Left kidney (tissue), 2 donors: ENCODE measurements around the gene DHRS3. TPM values are rescaled to one million over a fixed set of nuclear protein-coding genes. Genes with fewer than 3 reads are reported as not detected.

ENCODE experiments used
- DNase-seq: peaks from one replicate; pipeline ENCODE4 v3.0.0-alpha.2; 2013
- polyA plus RNA-seq: library from polyadenylated mRNA; unstranded; fragments of 120-200 nt; gene quantifications from one replicate; pipeline ENCODE4 v1.2.1, GENCODE V29; 2013; ENCODE audit not compliant: insufficient read length

Gene DHRS3
- polyA plus RNA-seq, 1 donor, result 80.7 TPM

DNA sequence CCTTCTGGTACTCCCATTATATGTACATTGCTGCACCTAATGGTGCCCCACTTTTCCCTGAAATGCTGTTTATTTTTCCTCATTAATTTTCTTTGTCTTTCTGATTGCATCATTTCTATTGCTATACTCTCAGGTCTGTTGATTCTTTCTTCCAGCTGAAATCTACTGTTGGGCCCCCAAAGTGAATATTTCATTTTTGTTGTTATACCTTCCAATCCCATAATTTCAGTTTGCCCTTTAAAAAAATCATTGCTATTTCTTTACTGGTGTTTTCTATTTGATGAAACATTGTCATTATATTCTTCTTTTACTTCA lies 22.9 kb upstream of the DHRS3 start:
- DNase-seq, result no peak

DNA sequence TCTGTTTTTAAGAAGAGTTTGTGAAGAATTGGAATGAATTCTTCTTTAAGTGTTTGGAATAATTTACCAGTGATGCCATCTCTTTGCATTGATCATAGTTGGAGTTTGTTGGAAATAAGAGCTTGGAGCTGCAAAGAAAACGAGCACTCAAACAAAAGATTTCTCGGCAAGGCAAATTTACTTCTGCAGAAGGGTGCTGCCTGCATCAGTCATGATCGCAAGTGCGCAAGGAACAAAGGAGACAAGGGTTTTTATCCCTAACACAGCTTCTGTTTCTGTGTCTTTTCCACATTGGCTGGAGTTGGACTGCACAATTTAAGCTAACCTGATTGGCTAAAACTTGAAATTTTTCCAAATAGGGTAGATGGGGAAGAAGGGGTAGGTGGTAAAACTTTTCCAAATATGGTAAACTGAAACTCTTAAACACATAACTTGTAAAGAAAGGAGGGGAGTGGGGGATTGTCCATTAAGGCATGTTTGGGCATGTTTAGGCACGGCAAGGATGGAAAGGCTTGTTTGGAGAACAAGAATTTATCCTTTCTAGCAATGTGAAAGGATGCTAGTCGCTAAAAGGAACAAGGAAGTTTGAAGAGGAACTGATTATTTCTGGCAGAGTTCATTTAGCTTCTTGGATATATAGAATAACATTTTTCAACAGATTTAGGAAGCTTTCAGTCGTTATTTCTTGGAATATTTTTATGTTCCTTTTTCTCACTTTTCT lies 22.4 kb upstream of the DHRS3 start:
- no peak for DNase-seq

DNA sequence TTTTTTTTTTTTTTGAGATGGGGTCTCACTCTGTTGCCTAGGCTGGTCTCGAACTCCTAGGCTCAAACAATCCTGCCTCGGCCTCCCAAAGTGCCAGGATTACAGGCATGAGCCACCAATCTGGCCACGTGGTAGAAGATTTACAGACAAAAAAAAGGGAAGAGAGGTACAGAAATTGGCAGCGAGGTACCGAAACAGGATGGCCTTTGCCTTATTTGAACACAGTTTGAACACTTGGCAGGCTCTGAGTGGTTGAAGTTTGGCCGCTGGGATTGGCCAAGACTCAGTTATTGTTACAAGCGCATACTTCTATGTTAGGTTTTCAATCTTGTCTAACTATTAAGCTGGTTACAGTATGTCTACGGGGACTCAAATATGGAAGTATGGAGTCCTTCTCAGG lies 19.7 kb upstream of the DHRS3 start:
- DNase-seq, result no peak

DNA sequence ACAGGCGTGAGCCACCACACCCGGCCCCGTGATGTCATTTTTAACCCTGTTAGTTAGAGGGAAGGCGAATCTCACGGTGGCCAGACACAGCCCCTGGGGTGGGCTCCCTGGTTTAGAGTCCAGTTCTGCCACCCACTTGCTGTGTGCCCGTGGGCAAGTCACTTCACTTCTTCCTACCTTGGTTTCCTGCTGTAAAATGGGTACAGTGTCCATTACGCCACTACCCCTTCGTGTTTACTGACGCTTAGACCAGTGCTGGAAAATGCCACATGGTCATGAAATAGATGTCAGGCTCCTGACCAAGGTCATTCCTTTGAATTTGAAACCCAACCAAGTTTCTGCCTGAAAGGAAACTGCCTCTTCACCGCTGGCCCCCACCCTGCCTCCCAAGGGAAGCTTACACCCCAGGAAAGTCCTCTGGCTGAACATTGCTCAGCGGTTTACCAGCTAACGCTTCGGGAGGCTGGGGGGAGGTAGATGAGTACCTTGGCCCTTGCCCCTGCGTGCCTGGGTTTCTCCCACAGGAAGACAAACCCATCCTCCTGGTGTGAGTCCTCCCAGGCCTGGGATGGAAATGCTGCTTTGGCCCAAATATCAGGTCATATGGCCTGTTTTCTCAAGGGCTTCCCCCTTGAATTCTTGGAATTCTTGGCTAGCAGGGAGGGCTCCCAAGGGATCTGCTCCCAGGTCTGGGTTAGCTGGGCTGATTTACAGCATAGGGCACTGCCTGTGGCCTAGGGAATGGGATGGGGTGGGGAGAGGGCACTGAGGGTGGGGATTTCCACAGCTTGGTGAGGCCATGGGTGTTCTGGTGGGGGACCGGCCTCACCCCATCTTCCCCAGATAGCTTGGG lies 18.3 kb upstream of the DHRS3 start:
- DNase-seq, result no peak

DNA sequence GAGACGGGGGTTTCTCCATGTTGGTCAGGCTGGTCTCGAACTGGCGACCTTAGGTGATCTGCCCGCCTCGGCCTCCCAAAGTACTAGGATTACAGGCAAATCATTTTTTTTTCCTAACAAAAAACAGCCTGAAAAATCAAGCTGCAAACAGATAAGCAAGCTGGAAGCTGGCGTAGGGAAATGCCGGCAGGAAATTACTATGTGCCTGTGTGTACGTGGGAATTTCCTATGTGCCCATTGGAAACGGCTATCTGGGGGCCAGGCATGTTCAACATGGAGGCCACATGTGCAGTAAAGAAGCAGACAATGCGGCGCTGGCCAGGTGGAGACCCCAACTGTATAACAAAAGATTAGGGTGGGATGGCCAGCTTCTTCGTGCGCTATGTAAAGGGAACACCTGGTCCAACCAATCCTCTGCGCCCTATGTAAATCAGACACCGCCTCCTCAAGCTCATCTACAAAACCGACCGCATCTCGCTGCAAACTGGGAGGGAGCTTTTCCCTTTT lies 16.7 kb upstream of the DHRS3 start:
- no peak for DNase-seq

DNA sequence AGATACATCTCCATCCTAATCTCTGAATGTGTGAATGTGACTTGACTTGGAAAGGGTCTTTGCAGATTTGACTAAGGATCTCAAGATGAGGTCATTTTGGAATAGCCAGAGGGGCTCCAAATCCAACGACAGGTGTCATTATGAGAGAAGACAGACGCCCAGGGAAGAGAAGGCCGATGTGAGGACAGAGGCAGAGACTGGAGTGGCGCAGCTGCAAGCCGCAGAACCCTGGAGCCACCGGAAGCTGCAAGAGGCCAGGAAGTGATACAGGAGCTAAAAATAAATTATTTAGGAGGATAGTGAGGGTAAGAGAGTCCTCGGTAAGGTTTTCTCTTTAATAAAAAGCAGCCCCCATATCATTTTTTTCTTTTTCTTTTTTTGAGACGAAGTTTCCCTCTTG lies 16.1 kb upstream of the DHRS3 start:
- no peak for DNase-seq

DNA sequence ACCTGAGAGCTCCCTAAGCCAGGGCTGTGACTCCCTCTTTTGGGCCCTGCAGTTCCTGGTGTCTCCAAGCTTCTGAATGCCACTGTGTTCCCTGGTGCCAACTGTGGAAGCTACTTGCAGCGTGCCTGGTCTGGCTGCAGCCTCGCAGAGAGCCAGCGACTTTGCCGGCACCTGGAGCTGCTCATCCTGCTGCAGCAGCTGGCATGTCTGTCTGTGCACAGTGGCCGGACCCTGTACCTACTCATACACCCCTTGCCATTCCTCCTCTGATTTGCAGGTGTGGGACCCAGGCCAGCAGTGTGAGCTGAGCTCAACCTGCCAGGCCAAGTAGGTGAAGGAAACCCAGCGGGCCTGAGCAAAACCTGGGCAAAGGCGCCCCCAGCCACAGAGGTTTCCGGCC lies 13.6 kb upstream of the DHRS3 start:
- no peak for DNase-seq

DNA sequence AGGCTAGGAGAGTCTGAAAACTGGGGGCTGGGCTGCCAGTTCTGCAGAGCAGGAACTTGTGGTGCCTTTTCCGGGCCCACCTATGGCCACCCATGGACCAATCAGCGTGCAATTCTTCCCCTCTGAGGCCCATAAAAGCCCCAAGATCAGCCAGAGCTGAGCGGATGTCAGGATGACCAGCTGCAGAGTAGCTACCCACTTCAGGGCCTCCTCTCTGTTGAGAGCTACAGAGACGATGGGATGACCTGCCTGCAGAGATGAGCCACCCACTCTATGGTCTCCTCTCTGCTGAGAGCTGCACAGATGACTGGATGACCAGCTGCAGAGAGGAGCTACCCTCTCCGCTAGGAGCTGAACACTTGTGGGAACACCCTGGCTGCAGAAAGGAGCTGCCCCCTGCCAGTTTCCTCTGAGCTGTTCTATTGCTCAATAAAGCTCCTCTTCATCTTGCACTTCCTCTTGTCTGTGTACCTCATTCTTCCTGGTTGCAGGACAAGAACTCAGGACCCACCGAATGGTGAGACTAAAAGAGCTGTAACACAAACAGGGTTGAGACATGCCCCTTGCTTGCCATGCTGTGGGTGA lies 13.0 kb upstream of the DHRS3 start:
- no peak for DNase-seq

DNA sequence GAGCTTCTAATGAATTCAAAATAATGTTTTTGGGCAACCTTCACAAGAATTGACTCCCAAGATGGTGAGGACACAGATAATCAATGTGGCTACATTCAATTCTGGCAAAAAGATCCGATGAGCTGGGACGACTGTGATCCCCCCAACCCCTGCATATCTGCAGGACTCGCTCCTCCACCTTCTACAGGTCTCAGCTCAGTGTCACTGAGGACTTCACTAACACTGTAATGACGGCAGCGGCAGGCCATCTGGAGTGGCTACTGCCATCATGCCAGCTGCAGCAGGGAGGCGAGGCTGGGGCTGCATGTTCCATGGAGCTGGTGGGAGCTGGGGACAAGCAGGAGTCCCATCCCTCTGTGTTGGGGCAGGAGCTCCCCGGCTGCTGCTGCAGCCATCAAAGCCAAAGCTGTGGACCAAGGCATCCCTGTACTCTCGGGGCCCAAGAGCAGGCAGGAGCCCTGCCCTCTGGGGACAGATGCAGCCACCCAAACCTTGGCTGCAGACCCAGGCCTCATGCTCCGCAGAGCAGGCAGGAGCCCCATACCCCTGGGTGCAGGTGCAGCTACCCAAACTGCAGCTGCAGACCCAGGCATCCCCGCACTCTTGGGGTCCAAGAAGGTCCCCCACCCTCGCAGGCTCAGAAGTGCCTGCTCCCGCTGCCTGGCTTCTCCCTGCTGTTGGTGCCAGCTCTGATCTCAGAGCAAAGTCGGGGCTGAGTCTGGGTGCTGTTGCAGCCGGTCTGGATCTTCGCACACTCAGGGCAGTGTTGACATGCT lies 12.2 kb upstream of the DHRS3 start:
- DNase-seq, result no peak

DNA sequence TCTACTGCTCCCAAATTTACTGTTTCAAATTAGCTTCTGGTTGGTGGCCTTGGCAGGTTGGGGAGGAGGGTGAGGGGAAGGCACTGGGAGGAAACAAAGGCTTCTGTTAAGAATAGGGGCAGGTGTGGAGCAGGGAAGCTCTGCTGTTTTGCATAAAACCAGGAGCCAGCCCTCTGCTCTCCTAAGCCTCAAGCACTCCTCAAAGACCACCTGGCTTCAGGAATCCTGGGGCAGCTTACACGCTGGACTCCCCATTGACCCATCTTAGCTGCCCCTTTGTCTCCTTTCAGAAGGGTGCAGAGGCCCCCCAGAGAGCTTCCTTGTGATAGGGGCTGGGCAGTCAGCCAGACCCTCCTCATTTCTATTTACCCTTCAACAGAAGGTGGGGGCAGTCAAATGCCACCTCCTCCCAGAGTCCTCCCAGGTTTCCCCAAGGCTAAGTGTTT lies 11.5 kb upstream of the DHRS3 start:
- DNase-seq, result no peak

DNA sequence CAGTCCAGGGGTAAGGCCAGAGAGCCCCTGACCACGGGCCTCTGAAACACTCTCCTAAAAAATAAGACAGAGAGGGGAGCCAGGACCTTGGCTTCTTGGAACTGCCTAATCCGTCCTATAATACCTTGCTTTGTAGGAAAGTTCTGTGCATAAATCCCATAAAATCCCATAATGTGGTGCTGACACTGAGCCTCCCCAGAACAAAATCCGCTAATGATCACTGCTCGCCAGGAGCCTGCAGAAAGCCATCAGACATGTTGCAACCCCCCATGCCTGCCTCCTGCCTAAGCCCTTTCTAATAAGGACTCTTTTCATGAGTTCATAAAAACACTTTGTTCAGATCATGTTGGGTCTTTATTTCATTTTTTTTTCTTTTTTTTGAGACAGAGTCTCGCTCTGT lies 9.3 kb upstream of the DHRS3 start:
- no peak for DNase-seq

DNA sequence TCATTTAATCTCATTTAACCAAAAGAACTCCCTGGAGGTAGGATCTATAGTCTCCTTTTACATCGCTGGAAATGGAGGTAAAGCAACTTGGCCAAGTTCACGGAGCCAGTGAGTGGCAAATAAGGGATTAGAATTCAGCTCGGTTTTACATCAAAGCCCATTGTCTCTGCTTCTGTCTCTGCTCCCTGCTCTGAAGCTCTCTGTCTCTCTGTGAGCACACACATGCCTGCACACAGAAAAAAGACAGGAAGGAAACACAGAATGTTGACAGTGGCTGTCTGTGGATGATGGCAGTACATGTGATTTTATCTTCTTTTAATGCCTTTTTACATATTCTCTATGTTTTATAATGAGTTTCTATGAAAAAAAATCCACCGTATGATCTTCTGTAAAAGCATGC lies 8.9 kb upstream of the DHRS3 start:
- no peak for DNase-seq

DNA sequence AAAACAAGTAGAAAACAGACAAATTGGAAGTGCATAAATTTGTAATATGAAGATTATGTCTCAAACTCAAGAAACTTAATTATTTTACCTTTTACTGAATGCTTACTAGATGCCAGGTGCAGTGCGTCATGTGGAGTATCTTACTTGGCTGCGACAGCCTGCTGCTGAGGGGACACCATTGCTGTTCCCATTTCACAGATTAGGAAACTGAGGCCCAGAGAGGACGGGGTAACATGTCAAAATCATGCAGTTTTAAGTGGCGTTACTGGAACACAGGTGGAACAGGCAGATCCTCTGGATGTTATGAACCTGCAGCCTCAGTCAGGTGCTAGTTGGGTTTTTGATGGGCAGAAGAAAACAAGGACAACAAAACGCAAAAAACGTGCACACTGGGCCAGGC lies 7.3 kb upstream of the DHRS3 start:
- no peak for DNase-seq

DNA sequence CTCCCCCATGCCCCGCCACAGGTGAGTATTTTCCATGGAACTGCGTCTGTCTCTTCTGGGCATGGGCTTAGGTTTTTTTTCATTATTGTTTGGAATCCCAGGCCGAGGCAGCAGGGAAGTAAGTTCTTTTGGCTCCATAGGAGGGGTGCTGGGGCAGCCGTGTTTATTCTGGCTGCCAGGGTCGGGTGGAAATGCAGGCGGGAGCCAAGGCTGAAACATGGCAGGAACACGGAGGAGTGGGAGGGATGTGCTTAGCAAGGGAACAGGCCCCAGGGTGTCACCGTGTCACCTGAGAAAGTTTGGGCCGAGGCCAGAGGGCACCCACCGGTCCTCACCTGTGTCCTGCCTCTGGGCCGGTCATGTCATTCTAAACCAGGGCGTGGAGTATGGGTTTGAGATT lies 4.5 kb upstream of the DHRS3 start:
- no peak for DNase-seq

DNA sequence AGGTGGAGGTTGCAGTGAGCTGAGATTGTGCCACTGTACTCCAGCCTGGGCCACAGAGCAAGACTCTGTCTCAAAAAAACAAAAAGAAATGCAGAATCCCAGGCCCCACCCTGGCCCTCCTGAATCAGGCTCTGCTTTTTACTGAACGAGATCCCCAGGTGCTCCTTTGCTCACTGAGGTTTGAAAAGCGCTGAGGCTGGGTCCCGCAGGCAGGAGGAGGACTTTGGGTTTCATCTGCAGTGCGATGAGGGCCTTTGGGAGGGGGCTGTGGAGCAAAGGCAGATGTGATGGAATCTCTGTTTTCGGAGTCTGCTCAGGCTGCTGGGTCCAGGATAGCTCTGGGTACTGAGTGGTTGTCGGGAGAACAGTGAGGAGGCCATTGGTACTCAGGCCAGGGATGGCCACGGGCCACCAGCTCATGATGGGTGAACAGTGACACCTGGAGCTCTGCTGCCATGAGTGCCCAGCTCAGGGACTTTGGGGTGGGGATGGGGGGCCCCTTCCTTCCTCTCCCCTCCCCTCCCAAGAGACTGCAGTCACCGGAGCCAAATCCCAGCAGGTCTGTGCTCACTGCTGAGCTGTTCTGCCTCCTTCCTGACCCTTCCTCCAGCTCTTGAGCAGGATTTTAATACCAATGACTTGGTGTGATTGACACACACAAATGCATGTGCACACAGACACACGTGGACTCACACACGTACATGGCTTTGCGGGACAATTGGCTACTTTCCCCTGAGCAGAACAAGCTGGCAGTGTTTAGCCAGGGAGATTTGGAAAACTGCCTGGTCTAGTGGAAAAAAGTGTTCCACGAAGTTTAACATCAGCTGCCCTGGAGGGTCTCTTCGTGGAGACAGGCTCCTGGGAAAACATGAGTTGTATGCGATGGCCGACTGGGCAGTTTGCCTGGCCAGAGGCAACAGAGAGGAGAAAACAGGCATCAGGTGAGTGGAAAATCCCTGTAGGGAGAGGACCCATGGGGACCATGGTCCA lies 3.6 kb upstream of the DHRS3 start:
- peak; percentile 48 for DNase-seq

DNA sequence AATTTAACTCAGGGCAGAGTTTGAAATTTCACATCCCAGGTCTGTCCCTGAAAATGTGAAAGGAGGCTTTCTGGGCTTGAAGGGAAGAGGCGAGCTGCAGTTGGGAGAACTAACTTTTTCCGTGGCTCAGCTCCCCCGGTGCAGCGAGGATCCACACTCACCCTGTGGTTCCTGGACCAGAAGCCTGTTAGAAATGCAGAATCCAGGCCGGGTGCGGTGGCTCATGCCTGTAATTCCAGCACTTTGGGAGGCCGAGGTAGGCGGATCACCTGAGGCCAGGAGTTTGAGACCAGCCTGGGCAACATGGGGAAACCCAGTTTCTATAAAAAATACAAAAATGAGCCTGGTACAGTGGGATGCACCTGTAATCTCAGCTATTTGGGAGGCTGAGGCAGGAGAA lies 2.9 kb upstream of the DHRS3 start:
- DNase-seq, result no peak

DNA sequence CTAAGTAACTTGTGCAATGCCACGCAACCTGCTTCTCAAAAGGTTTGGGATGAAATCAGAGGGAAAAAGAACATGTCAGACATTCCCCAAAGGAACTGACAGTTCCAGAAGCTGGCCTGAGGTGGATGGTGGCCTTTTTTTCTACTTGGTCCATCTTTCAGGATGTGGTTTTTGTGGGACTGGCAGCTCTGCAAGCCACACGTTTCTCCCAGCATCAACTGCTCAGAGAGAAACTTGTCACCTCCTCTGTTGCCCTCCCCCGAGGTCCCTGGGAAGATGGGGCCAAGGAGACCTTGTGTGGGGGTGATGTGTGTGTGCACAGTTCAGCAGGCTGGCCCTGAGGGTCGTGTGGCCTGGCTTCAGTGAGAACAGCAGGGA lies 2.5 kb upstream of the DHRS3 start:
- no peak for DNase-seq

DNA sequence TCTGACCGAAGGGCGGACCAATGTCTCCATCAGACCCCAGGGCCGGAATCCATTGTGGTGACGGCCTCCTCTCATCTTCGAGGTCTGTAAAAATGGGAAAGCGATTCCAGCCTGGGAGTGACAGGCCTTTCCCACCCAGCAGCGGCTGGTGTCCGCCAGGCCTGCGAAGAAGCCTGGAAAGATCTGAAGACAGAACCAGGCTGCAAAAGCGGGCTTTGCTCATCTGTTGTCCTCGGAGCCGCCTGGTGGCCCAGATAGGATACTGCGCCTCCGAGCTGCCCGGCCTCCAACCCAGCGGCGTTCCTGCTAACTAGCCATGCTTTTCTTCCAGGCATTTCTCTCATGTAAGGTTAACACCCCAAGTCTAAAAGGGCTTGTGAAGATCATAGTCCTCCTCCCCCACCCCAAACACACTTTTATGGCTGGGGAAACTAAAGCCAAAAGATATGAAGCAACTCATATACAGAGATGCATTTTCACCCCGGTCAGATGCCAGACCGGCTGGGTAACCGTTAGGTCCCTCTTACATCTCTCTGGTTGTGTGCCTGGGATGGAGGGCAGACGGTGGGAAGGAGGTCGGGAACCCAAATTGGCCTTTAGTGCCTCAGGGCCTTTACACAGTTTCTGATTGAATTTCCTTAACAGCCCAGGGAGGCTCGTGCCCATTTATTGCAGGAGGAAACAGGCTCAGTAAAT lies 1.9 kb upstream of the DHRS3 start:
- DNase-seq, result peak; percentile 87

DNA sequence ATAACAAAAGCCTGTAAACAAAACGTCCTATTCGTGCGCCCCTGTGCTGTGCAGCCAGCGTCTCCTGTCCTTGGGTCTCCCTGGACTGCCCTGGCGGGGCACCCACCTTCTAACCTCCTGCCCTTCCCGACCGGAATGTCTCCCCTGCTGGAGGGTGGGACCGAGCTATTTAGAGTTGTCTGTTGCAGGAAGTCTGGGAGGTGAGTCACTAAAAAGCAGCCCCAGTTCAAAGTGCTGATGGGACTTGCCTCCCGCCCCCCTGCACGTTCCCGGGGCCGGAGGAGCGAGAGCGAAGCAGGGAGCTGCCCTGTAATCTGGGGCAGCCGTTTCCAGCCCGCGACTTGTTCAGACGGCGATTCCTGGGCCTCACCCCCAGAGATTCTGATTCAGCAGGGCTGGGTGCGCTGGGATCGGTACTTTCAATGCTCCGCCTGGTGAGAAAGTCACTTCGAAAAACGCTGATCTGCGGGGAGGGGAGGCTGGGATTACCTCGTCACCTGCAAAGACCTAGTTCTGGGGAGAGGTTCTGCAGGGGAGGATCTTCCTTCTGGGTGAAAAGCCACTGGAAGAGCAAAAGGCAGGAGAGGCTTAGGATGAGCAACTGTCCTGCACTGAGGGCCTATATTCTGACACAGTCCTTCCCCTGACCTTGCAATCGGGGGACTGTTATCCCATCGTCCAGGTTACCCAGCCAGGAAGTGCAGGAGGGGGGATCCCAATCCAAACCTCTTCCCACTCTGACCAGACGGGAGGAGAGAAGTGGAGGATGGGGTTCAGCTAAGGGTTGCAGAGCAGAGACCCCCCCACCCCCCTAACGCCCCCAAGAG lies 1.2 kb upstream of the DHRS3 start:
- peak; percentile 60 for DNase-seq

DNA sequence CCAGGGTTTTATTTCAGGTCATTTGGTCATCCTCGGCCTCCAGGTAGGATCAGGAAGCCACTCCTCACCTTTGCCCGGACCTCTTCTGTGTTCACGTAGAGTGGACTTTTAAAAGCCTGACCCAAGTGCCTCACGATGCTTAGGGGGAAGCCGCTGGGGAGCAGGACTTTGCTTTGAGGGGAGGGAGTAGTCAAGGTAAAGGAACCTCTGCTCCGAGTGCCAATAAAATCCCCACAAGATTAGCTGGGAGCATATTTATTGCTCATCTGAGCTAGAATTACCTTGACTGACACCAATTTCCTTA lies 603 bp upstream of the DHRS3 start:
- no peak for DNase-seq
